ENCODE data around the gene MACROH2A2. TPM values are rescaled to one million over a fixed set of nuclear protein-coding genes. Genes with fewer than 3 reads are reported as not detected.

The MACROH2A2 gene
- total and polyA plus RNA-seq, 2 of the 13 experiments (the other 11 are each of a cell fraction or from before 2014, with no cell fraction given) = 9.8 to 43.1 TPM

DNA sequence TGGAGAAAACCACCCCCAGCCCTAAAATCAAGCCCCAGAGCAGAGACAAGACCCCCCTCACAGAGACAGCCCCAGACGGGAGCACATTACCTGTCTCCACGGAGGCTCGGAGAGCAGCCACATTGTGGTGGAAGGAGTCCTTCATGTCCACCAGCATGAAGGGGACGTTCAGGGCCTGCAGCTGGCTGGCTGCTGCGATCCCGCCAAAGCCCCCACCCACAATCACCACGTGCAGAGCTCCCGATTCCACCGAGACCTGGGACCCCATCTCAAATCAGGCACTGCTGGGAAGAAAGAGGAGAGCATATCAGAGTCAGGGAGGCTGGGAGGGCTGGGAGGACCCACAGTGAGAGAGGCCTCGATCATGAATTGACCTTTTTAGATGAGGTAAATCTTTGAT lies 71.2 kb downstream of the MACROH2A2 start:
- Histone ChIP-seq H3K9me3 (ENCODE audit: low read length) (no peaks in the 10 kb centered on the region), H3K9ac (ENCODE audit: insufficient read depth, low read depth, low read length) (no peak overlapping the region), H3K79me2 (ENCODE audit: insufficient read depth, low read length) (peaks cover 23% of the 10 kb centered on the region), H3K4me3 (replicated peaks in 1 of 3; ENCODE audit: insufficient read depth in 1 of 3, low read depth in 2 of 3, low read length in 3 of 3) (no peak overlapping the region), H3K27me3 (ENCODE audit: control insufficient read depth in 1 of 2, insufficient read depth in 2 of 2, low read length in 2 of 2) (no peaks in the 10 kb centered on the region), H4K20me1 (ENCODE audit: insufficient read depth, low read length) (0 out of 2 replicates have a peak, but pooled peaks cover 2% of the 10 kb centered on the region), H3K4me2 (ENCODE audit: low read depth, low read length) (no peak overlapping the region), H2AFZ (ENCODE audit: low read length) (no peak overlapping the region), H3K27ac (ENCODE audit: extremely low read length, insufficient read depth, low read length) (no peak overlapping the region), H3K36me3 (replicated peaks in 1 of 2; ENCODE audit: control insufficient read depth in 1 of 2, insufficient read depth in 2 of 2, low read length in 2 of 2) (peaks cover 18 to 60% of the 10 kb centered on the region in 2 experiments), H3K4me1 (ENCODE audit: insufficient read depth, low read length) (peaks cover 14% of the 10 kb centered on the region)
- ATAC-seq (no peak), FAIRE-seq (no peak), DNase-seq (ENCODE audit: low spot score) (no peak)
- no TSS peak for BruUV-seq (replicated peaks)
- in situ Hi-C loops (cut with HindIII; ENCODE audit: extremely low pct_ligation_motif_present, low pct_unique_long_range_greater_than_20kb) = no loop called here
- 92% methylated on average over 4 of the region's 10 CpGs for WGBS (ENCODE audit: low lambda C conversion rate)
- intact Hi-C loops (cut with micrococcal nuclease; ENCODE audit: unreplicated experiment) = no loop called here
- ChIA-PET CTCF (ENCODE audit: low intra/inter-chr PET ratio, low total read pairs) (no interaction called here), POLR2A (interaction anchor here (1.0 kb wide), 1 partner anchor 14 kb away, joined by 3 read pairs; no protein-coding TSS in a partner anchor)
- TF ChIP-seq NKX3-1 (CRISPR knock-in tag; IDR thresholded peaks at IDR 0.05) (no peak), SP2 (CRISPR knock-in tag; IDR thresholded peaks at IDR 0.05) (no peak), ERF (CRISPR knock-in tag; IDR thresholded peaks at IDR 0.05) (no peak), TGIF2 (CRISPR knock-in tag; IDR thresholded peaks at IDR 0.05) (no peak), RNF2 (conservative IDR thresholded peaks at IDR 0.05; ENCODE audit: low read depth) (no peak), ZNF224 (CRISPR knock-in tag; IDR thresholded peaks at IDR 0.05) (no peak), ZNF484 (CRISPR knock-in tag; IDR thresholded peaks at IDR 0.05; ENCODE audit: borderline replicate concordance, low read depth) (no peak)
- TF ChIP-seq, protein P1, sequence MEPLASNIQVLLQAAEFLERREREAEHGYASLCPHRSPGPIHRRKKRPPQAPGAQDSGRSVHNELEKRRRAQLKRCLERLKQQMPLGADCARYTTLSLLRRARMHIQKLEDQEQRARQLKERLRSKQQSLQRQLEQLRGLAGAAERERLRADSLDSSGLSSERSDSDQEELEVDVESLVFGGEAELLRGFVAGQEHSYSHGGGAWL (CRISPR knock-in tag; IDR thresholded peaks at IDR 0.05) = no peak
- TF ChIP-seq, protein P2, sequence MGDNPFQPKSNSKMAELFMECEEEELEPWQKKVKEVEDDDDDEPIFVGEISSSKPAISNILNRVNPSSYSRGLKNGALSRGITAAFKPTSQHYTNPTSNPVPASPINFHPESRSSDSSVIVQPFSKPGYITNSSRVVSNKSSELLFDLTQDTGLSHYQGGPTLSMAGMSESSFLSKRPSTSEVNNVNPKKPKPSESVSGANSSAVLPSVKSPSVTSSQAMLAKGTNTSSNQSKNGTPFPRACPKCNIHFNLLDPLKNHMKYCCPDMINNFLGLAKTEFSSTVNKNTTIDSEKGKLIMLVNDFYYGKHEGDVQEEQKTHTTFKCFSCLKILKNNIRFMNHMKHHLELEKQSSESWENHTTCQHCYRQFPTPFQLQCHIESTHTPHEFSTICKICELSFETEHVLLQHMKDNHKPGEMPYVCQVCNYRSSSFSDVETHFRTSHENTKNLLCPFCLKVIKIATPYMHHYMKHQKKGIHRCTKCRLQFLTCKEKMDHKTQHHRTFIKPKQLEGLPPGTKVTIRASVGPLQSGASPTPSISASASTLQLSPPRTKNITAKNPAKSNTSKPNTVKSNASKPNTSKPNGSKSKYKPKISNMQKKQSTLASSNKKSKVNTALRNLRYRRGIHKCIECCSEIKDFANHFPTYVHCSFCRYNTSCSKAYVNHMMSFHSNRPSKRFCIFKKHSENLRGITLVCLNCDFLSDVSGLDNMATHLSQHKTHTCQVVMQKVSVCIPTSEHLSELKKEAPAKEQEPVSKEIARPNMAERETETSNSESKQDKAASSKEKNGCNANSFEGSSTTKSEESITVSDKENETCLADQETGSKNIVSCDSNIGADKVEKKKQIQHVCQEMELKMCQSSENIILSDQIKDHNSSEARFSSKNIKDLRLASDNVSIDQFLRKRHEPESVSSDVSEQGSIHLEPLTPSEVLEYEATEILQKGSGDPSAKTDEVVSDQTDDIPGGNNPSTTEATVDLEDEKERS (CRISPR knock-in tag; IDR thresholded peaks at IDR 0.05) = no peak
- TF ChIP-seq, protein P3, sequence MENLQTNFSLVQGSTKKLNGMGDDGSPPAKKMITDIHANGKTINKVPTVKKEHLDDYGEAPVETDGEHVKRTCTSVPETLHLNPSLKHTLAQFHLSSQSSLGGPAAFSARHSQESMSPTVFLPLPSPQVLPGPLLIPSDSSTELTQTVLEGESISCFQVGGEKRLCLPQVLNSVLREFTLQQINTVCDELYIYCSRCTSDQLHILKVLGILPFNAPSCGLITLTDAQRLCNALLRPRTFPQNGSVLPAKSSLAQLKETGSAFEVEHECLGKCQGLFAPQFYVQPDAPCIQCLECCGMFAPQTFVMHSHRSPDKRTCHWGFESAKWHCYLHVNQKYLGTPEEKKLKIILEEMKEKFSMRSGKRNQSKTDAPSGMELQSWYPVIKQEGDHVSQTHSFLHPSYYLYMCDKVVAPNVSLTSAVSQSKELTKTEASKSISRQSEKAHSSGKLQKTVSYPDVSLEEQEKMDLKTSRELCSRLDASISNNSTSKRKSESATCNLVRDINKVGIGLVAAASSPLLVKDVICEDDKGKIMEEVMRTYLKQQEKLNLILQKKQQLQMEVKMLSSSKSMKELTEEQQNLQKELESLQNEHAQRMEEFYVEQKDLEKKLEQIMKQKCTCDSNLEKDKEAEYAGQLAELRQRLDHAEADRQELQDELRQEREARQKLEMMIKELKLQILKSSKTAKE (CRISPR knock-in tag; IDR thresholded peaks at IDR 0.05; ENCODE audit: borderline replicate concordance) = no peak
- TF ChIP-seq, protein P4, sequence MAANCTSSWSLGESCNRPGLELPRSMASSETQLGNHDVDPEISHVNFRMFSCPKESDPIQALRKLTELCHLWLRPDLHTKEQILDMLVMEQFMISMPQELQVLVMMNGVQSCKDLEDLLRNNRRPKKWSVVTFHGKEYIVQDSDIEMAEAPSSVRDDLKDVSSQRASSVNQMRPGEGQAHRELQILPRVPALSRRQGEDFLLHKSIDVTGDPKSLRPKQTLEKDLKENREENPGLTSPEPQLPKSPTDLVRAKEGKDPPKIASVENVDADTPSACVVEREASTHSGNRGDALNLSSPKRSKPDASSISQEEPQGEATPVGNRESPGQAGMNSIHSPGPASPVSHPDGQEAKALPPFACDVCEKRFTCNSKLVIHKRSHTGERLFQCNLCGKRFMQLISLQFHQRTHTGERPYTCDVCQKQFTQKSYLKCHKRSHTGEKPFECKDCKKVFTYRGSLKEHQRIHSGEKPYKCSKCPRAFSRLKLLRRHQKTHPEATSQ (CRISPR knock-in tag; IDR thresholded peaks at IDR 0.05; ENCODE audit: borderline replicate concordance) = no peak
